ENCODE data around the gene ATP2C2.

ATP2C2 gene

GRCh38 chr16:84504420-84505248, 136.3 kb downstream of the ATP2C2 start, which contains the start of gene MEAK7:
MEAK7 (minus strand) TSS chr16:84504659; CDS start chr16:84498086, 6,573 bp downstream.
- FAIRE-seq (no peak), DNase-seq (ENCODE audit: insufficient read length, low spot score) (peak; percentile 80)
- no peak for TF ChIP-seq CTCF (IDR thresholded peaks at IDR 0.05; ENCODE audit: insufficient read depth, missing control alignments)

- DNase-seq (ENCODE audit: insufficient read length, low spot score) (no peak), FAIRE-seq (no peak)
- no peak for TF ChIP-seq CTCF (IDR thresholded peaks at IDR 0.05; ENCODE audit: insufficient read depth, missing control alignments)
Measured at GRCh38 chr16:84505249-84506187, 137.2 kb downstream of the ATP2C2 start.

- FAIRE-seq (no peak), DNase-seq (ENCODE audit: insufficient read length, low spot score) (no peak)
- no peak for TF ChIP-seq CTCF (IDR thresholded peaks at IDR 0.05; ENCODE audit: insufficient read depth, missing control alignments)
Measured at GRCh38 chr16:84507011-84507982, 139.0 kb downstream of the ATP2C2 start.

- FAIRE-seq: no peak
- TF ChIP-seq CTCF (IDR thresholded peaks at IDR 0.05; ENCODE audit: insufficient read depth, missing control alignments): no peak
Measured at GRCh38 chr16:84508502-84508901, 140.2 kb downstream of the ATP2C2 start.

GRCh38 chr16:84509032-84509950, 141.0 kb downstream of the ATP2C2 start:
- DNase-seq (ENCODE audit: insufficient read length, low spot score) (peak; percentile 44), FAIRE-seq (no peak)
- TF ChIP-seq CTCF (IDR thresholded peaks at IDR 0.05; ENCODE audit: insufficient read depth, missing control alignments): no peak

More at GRCh38 chr16:84508502-84508901, 140.2 kb downstream of the ATP2C2 start:
- no peak for DNase-seq (ENCODE audit: insufficient read length, low spot score)

All from D721Med (cell line).